Mucosa of rectum (tissue), 2 donors: ENCODE results near the gene ZDHHC11B.
"Not testable (repeated sequence)": the region's sequence is repeated elsewhere in the genome, so short reads cannot be mapped to it uniquely, and the experiment has no call there.

Experiments used
- H3K27ac ChIP-seq, 2 donors: one replicate each; pipeline ENCODE4 v1.7.0; 2013; ENCODE audit warnings: inconsistent platforms in 2 of 2, low read depth in 2 of 2, low read length in 2 of 2
- H3K27me3 ChIP-seq, 2 donors: one replicate each; pipeline ENCODE4 v1.7.0; 2013; ENCODE audit warnings: low read length in 2 of 2; ENCODE audit not compliant: control insufficient read depth in 2 of 2, insufficient read depth in 2 of 2
- H3K36me3 ChIP-seq, 2 donors: one replicate each; pipeline ENCODE4 v1.7.0; 2013; ENCODE audit warnings: low read length in 2 of 2; ENCODE audit not compliant: control insufficient read depth in 2 of 2, insufficient read depth in 2 of 2
- H3K4me1 ChIP-seq, 2 donors: one replicate each; pipeline ENCODE4 v1.7.0; 2013; ENCODE audit warnings: low read length in 2 of 2, mild to moderate bottlenecking in 1 of 2; ENCODE audit not compliant: control insufficient read depth in 2 of 2, insufficient read depth in 2 of 2
- H3K4me3 ChIP-seq, 2 donors: one replicate each; pipeline ENCODE4 v1.7.0; 2013; ENCODE audit warnings: low read length in 2 of 2
- H3K9ac ChIP-seq, 2 donors: one replicate each; pipeline ENCODE4 v1.7.0; 2013; ENCODE audit warnings: low read length in 2 of 2, low read depth in 1 of 2, mild to moderate bottlenecking in 1 of 2
- H3K9me3 ChIP-seq, 2 donors: one replicate each; pipeline ENCODE4 v1.7.0; 2013; ENCODE audit warnings: low read length in 2 of 2; ENCODE audit not compliant: control insufficient read depth in 2 of 2
- donor health status: healthy.
- donor health status: Normal muscosa, but diverticular disease.

ZDHHC11B gene

DNA sequence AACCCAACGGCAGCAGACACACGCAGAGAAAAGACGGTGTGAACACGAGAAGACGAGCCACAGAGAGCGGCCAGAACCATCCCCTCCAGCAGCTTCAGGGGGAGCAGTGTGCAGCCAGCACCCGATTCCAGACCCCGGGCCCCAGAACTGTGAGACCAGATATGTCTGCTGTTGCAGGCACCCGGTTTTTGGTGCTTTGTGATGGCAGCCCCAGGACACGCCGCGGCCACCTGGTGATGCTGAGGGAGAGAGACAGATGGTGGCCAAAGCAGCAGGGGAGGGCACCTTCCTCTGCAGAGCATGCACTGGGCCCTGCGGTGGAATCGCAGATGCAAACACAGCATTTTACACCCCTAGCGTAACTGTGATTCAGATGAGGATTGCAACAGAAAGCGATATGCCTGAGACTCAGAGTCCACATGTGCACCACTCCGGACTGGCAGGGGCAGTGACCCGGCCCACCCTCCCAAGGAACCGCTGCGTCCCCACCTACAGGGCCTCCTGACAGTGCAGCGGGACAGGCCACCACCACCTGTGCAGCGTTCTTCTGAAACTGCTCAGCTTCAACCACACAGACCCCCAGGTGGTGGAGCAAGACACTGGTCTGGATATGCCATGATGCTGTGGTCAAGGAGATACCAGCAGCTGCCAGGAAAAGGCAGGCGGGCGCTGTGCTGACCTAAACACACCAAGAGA, 24.0 kb downstream of the ZDHHC11B start:
- Histone ChIP-seq H3K4me1 (peaks cover 34 to 37% of the 10 kb centered on the region in 2 donors), H3K9me3 (no peaks in the 10 kb centered on the region), H3K4me3 (no peak overlapping the region), H3K27me3 (no peaks in the 10 kb centered on the region), H3K27ac (no peak overlapping the region), H3K9ac (no peak overlapping the region), H3K36me3 (peaks cover 0 to 4% of the 10 kb centered on the region in 2 donors)

GRCh38 chr5:759781-760362, 24.7 kb downstream of the ZDHHC11B start:
- no peak overlapping the region for H3K4me3 ChIP-seq
- H3K9me3 ChIP-seq: no peaks in the 10 kb centered on the region
- H3K4me1 ChIP-seq: peaks cover 34 to 37% of the 10 kb centered on the region in 2 donors
- no peaks in the 10 kb centered on the region for H3K27me3 ChIP-seq
- no peak overlapping the region for H3K9ac ChIP-seq
- H3K36me3 ChIP-seq: peaks cover 0 to 2% of the 10 kb centered on the region in 2 donors
- peak overlapping the region in 1 of 2 donors; percentile 70 for H3K27ac ChIP-seq

GRCh38 chr5:759111-759751, 25.3 kb downstream of the ZDHHC11B start:
- Histone ChIP-seq H3K4me3 (peak overlapping the region; percentile 41 to 65), H3K9me3 (no peaks in the 10 kb centered on the region), H3K27me3 (no peaks in the 10 kb centered on the region), H3K4me1 (peaks cover 34 to 37% of the 10 kb centered on the region in 2 donors), H3K36me3 (peaks cover 0 to 2% of the 10 kb centered on the region in 2 donors), H3K9ac (peak overlapping the region in 1 of 2 donors; percentile 51), H3K27ac (peak overlapping the region; percentile 65 to 73)

GRCh38 chr5:758698-759053, 25.9 kb downstream of the ZDHHC11B start:
- Histone ChIP-seq H3K4me1 (peaks cover 34 to 37% of the 10 kb centered on the region in 2 donors), H3K36me3 (no peaks in the 10 kb centered on the region), H3K9me3 (no peaks in the 10 kb centered on the region), H3K4me3 (peak overlapping the region; percentile 41 to 65), H3K27ac (peak overlapping the region; percentile 65 to 73), H3K9ac (peak overlapping the region; percentile 28 to 51), H3K27me3 (no peaks in the 10 kb centered on the region)

GRCh38 chr5:757931-758697, 26.4 kb downstream of the ZDHHC11B start:
- H3K27ac ChIP-seq: peak overlapping the region; percentile 65 to 73
- H3K9ac ChIP-seq: peak overlapping the region; percentile 28 to 51
- no peaks in the 10 kb centered on the region for H3K9me3 ChIP-seq
- H3K36me3 ChIP-seq: no peaks in the 10 kb centered on the region
- H3K4me1 ChIP-seq: peaks cover 34 to 37% of the 10 kb centered on the region in 2 donors
- peak overlapping the region; percentile 41 to 65 for H3K4me3 ChIP-seq
- no peaks in the 10 kb centered on the region for H3K27me3 ChIP-seq

DNA sequence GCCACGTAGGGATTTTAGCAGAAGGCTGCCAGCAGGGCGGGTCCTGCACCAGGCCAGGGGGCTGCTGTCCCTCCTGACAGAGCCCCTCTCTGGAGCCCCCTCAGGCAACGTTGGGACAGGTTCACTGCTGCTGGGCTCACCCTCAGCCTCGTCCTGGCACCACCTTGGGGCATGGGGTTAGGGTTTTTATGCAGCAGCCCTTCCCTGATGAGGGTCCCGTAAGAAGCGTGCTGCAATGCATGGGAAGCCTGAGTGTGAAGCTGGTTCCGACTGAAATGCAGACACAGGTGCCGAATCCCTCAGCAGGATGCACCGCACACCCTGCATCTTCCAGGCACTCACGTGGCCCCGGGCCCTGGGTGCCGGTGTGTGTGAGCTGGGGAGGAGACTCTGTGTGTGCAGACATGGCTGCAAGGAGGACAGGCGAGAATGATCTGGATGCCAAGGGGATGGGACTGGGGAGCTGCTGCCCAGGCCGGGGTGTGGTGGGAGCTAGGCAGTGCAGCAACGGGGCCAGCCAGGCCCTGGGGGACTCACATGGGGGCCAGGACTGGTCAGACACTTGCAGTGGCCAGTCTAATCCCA, 27.1 kb downstream of the ZDHHC11B start:
- peak overlapping the region in 1 of 2 donors; percentile 73 for H3K27ac ChIP-seq
- no peaks in the 10 kb centered on the region for H3K36me3 ChIP-seq
- no peaks in the 10 kb centered on the region for H3K9me3 ChIP-seq
- peak overlapping the region in 1 of 2 donors; percentile 24 for H3K4me3 ChIP-seq
- H3K4me1 ChIP-seq: peaks cover 34 to 37% of the 10 kb centered on the region in 2 donors
- H3K27me3 ChIP-seq: no peaks in the 10 kb centered on the region
- peak overlapping the region in 1 of 2 donors; percentile 51 for H3K9ac ChIP-seq

DNA sequence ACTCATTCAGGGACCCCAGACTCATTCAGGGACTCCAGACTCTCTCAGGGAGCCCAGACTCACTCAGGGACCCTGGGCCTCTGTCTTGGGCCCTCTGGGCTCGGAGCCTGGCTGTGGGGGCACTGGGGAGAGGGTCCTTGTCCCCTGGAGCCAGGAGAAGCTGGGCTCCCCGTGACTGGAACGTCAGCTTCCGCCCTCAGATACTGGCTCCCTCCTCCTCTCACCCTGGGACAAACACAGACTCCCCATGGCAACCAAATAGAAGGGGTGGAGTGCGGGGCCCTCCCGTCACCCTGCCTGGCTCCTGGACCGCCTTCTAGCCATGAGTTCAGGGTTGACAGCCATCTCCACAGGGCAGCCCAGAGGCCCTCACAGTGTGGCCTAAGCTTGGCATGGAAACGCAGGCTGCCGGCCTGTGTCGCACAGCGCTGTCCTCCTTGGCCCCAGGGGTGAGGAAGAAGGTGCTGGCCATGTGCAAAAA, 27.6 kb downstream of the ZDHHC11B start:
- H3K27ac ChIP-seq: peak overlapping the region in 1 of 2 donors; percentile 73

GRCh38 chr5:756171-756570, 28.4 kb downstream of the ZDHHC11B start:
- Histone ChIP-seq H3K27me3 (no peaks in the 10 kb centered on the region), H3K27ac (no peak overlapping the region), H3K9me3 (no peaks in the 10 kb centered on the region), H3K9ac (peak overlapping the region in 1 of 2 donors; percentile 51), H3K4me1 (peaks cover 34 to 37% of the 10 kb centered on the region in 2 donors), H3K36me3 (no peaks in the 10 kb centered on the region), H3K4me3 (no peak overlapping the region)

More for the DNA sequence above, 27.6 kb downstream of the ZDHHC11B start:
- Histone ChIP-seq H3K27me3 (no peaks in the 10 kb centered on the region), H3K9ac (peak overlapping the region in 1 of 2 donors; percentile 51), H3K4me1 (peaks cover 34 to 37% of the 10 kb centered on the region in 2 donors), H3K9me3 (no peaks in the 10 kb centered on the region), H3K36me3 (no peaks in the 10 kb centered on the region), H3K4me3 (peak overlapping the region in 1 of 2 donors; percentile 24)

DNA sequence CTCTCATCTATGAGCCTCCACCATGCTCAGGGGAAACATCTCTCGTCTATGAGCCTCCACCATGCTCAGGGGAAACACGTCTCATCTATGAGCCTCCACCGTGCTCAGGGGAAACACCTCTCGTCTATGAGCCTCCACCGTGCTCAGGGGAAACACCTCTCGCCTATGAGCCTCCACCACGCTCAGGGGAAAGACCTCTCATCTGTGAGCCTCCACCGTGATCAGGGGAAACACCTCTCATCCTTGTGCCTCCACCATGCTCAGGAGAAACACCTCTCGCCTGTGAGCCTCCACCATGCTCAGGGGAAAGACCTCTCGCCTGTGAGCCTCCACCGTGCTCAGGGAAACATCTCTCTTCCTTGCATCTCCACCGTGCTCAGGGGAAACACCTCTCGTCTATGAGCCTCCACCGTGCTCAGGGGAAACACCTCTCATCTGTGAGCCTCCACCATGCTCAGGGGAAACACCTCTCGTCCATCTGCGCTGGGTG, 30.3 kb downstream of the ZDHHC11B start:
- H3K27ac ChIP-seq, H3K36me3 ChIP-seq, H3K4me3 ChIP-seq, H3K9ac ChIP-seq, H3K27me3 ChIP-seq, H3K9me3 ChIP-seq: not testable (repeated sequence)
- peaks cover 24 to 29% of the 10 kb centered on the region in 2 donors for H3K4me1 ChIP-seq
